H9 (cell line): ENCODE measurements around the gene CDCP1. TPM values are rescaled to one million over a fixed set of nuclear protein-coding genes. Genes with fewer than 3 reads are reported as not detected.

ENCODE experiments used
- DNase-seq: peaks from one replicate; pipeline ENCODE4 v3.0.0-alpha.2; 2017
- H2AFZ ChIP-seq: one replicate; pipeline ENCODE4 v1.6.1; 2013; ENCODE audit warnings: mild to moderate bottlenecking, low read length, control low read depth, moderate library complexity
- H2AK5ac ChIP-seq: 2 replicates; pipeline ENCODE4 v1.6.1; 2013; ENCODE audit warnings: low read length, control low read depth, mixed read lengths; ENCODE audit not compliant: insufficient read length
- H2BK120ac ChIP-seq: one replicate; pipeline ENCODE4 v1.6.1; 2013; ENCODE audit warnings: low read depth, mild to moderate bottlenecking, low read length, control low read depth, inconsistent platforms; ENCODE audit not compliant: poor library complexity, severe bottlenecking
- H2BK12ac ChIP-seq: 2 replicates; pipeline ENCODE4 v1.6.1; 2013; ENCODE audit warnings: low read length, control low read depth, mixed read lengths, low read depth; ENCODE audit not compliant: insufficient read length
- H2BK15ac ChIP-seq: 2 replicates; pipeline ENCODE4 v1.6.1; 2013; ENCODE audit warnings: low read depth, low read length, control low read depth
- H2BK20ac ChIP-seq: one replicate; pipeline ENCODE4 v1.6.1; 2013; ENCODE audit warnings: low read depth, mild to moderate bottlenecking, low read length, control low read depth, inconsistent platforms; ENCODE audit not compliant: poor library complexity, severe bottlenecking
- H2BK5ac ChIP-seq: 2 replicates; pipeline ENCODE4 v1.6.1; 2013; ENCODE audit warnings: low read length, control low read depth, mixed read lengths; ENCODE audit not compliant: insufficient read length
- H3K14ac ChIP-seq: 2 replicates; pipeline ENCODE4 v1.6.1; 2013; ENCODE audit warnings: low read length, control low read depth; ENCODE audit not compliant: insufficient read depth
- H3K18ac ChIP-seq: 2 replicates; pipeline ENCODE4 v1.6.1; 2013; ENCODE audit warnings: low read depth, mild to moderate bottlenecking, mixed read lengths, low read length, control low read depth; ENCODE audit not compliant: insufficient read length
- H3K23ac ChIP-seq: 2 replicates; pipeline ENCODE4 v1.6.1; 2013; ENCODE audit warnings: low read length, control low read depth, mixed read lengths, low read depth; ENCODE audit not compliant: insufficient read length
- H3K23me2 ChIP-seq: 2 replicates; pipeline ENCODE4 v1.6.1; 2013; ENCODE audit warnings: low read depth, mild to moderate bottlenecking, mixed read lengths, low read length, control low read depth; ENCODE audit not compliant: insufficient read length, poor library complexity, severe bottlenecking
- H3K27ac ChIP-seq: 2 replicates; pipeline ENCODE4 v1.5.1; 2013; ENCODE audit warnings: low read length, control low read depth, mixed read lengths, low read depth; ENCODE audit not compliant: insufficient read length
- H3K27me3 ChIP-seq: 2 replicates; pipeline ENCODE4 v1.6.1; 2013; ENCODE audit warnings: low read length, control low read depth, inconsistent platforms; ENCODE audit not compliant: insufficient read depth
- H3K4ac ChIP-seq: 2 replicates; pipeline ENCODE4 v1.6.1; 2013; ENCODE audit warnings: low read depth, mild to moderate bottlenecking, control low read depth, inconsistent platforms, low read length, moderate library complexity
- H3K4me1 ChIP-seq: 2 replicates; pipeline ENCODE4 v1.6.1; 2013; ENCODE audit warnings: low read length, control low read depth, inconsistent platforms; ENCODE audit not compliant: insufficient read depth
- H3K4me2 ChIP-seq: 2 replicates; pipeline ENCODE4 v1.6.1; 2013; ENCODE audit warnings: low read length, control low read depth, mixed read lengths; ENCODE audit not compliant: insufficient read length, insufficient read depth
- H3K56ac ChIP-seq: 2 replicates; pipeline ENCODE4 v1.6.1; 2013; ENCODE audit warnings: low read depth, mild to moderate bottlenecking, mixed read lengths, low read length, control low read depth; ENCODE audit not compliant: insufficient read length
- H3K79me1 ChIP-seq: 2 replicates; pipeline ENCODE4 v1.6.1; 2013; ENCODE audit warnings: low read depth, mild to moderate bottlenecking, moderate library complexity, low read length, control low read depth, inconsistent platforms; ENCODE audit not compliant: insufficient read depth, poor library complexity, severe bottlenecking
- H3K79me2 ChIP-seq: 2 replicates; pipeline ENCODE4 v1.6.1; 2013; ENCODE audit warnings: low read length, control low read depth, inconsistent platforms; ENCODE audit not compliant: insufficient read depth
- H3K9ac ChIP-seq: 2 replicates; pipeline ENCODE4 v1.6.1; 2013; ENCODE audit warnings: low read length, control low read depth, mixed read lengths; ENCODE audit not compliant: insufficient read length; ENCODE audit errors: extremely low read depth
- H3K9me3 ChIP-seq: one replicate; pipeline ENCODE4 v1.6.1; 2013; ENCODE audit warnings: low read depth, low read length, inconsistent platforms; ENCODE audit not compliant: control insufficient read depth
- H3T11ph ChIP-seq: one replicate; pipeline ENCODE4 v1.6.1; 2013; ENCODE audit warnings: mild to moderate bottlenecking, low read length, control low read depth, inconsistent platforms
- H4K20me1 ChIP-seq: one replicate; pipeline ENCODE4 v1.6.1; 2013; ENCODE audit not compliant: control insufficient read depth, insufficient read length, insufficient read depth
- H4K5ac ChIP-seq: 2 replicates; pipeline ENCODE4 v1.6.1; 2013; ENCODE audit warnings: low read depth, mild to moderate bottlenecking, mixed read lengths, low read length, control low read depth; ENCODE audit not compliant: insufficient read length
- H4K8ac ChIP-seq: replicated peaks from 2 replicates; pipeline ENCODE4 v1.6.1; 2013; ENCODE audit warnings: low read length, control low read depth, mixed read lengths, low read depth; ENCODE audit not compliant: insufficient read length
- H4K91ac ChIP-seq: 2 replicates; pipeline ENCODE4 v1.6.1; 2013; ENCODE audit warnings: low read depth, mild to moderate bottlenecking, moderate library complexity, mixed read lengths, low read length, control low read depth; ENCODE audit not compliant: insufficient read length
- H3K27ac Mint-ChIP-seq, 3 experiments: 2 replicates in 2 of 3; 3 replicates in 1 of 3; pipeline ENCODE4 v1.8.0; 2020 to 2021; ENCODE audit warnings: mixed read lengths in 3 of 3, mild to moderate bottlenecking in 1 of 3, moderate library complexity in 1 of 3
- H3K27me3 Mint-ChIP-seq: 2 replicates; pipeline ENCODE4 v1.8.0; 2021; ENCODE audit warnings: low read depth, mild to moderate bottlenecking, moderate library complexity, mixed read lengths
- H3K36me3 Mint-ChIP-seq, 3 experiments: 2 replicates in 2 of 3; 3 replicates in 1 of 3; pipeline ENCODE4 v1.8.0; 2020 to 2021; ENCODE audit warnings: low read depth in 3 of 3, mixed read lengths in 3 of 3; ENCODE audit not compliant: insufficient read depth in 1 of 3
- H3K4me1 Mint-ChIP-seq, 2 experiments: 2 replicates each; pipeline ENCODE4 v1.8.0; 2020; ENCODE audit warnings: mixed read lengths in 2 of 2
- H3K4me3 Mint-ChIP-seq, 2 experiments: 2 replicates in 1 of 2; 3 replicates in 1 of 2; pipeline ENCODE4 v1.8.0; 2020 to 2021; ENCODE audit warnings: mild to moderate bottlenecking in 2 of 2, mixed read lengths in 2 of 2, moderate library complexity in 1 of 2
- H3K9me3 Mint-ChIP-seq, 2 experiments: 2 replicates in 1 of 2; 3 replicates in 1 of 2; pipeline ENCODE4 v1.8.0; 2020; ENCODE audit warnings: mild to moderate bottlenecking in 2 of 2, mixed read lengths in 2 of 2, moderate library complexity in 1 of 2
- WGBS: extraction: QIAGEN DNeasy Blood & Tissue Kit; methylation state at CpG from one replicate; pipeline ENCODE4 v1.1.7; 2013; ENCODE audit warnings: missing lambda C conversion rate, low lambda C conversion rate, mixed read lengths; ENCODE audit not compliant: insufficient read length; ENCODE audit errors: extremely low coverage; 5-methylcytosine and 5-hydroxymethylcytosine counted together
- total RNA-seq: library from RNA; stranded (reverse); gene quantifications from 2 replicates; pipeline ENCODE4 v1.2.1, GENCODE V29; 2021
- TF ChIP-seq, protein P1 (sequence below): fragments of 200-600 bp; sonication (generic); conservative IDR thresholded peaks from 3 replicates; pipeline ENCODE4 v1.8.0; 2021; ENCODE audit warnings: antibody characterized with exemption, mild to moderate bottlenecking

Gene CDCP1
- total RNA-seq, 1 experiment from 2014 or later, result 12.9 TPM

- H3K79me2 ChIP-seq, result no peaks in the 10 kb centered on the region
- no peaks in the 10 kb centered on the region for H3K9me3 ChIP-seq
- H4K5ac ChIP-seq, result no peak overlapping the region
- no peaks in the 10 kb centered on the region for H3K23me2 ChIP-seq
- H3K18ac ChIP-seq, result no peak overlapping the region
- no peak overlapping the region for H3K27ac ChIP-seq
- H2BK5ac ChIP-seq, result no peak overlapping the region
- DNase-seq, result no peak
- H2BK20ac ChIP-seq, result no peak overlapping the region
- H2BK12ac ChIP-seq, result no peak overlapping the region
- no peak overlapping the region for H3T11ph ChIP-seq
- no peak overlapping the region for H4K8ac ChIP-seq
- no CpG with 5 or more reads among the region's 4 CpGs for WGBS
- no peak overlapping the region for H3K9ac ChIP-seq
- no peaks in the 10 kb centered on the region for H4K20me1 ChIP-seq
- no peaks in the 10 kb centered on the region for H3K36me3 Mint-ChIP-seq
- peaks cover 0 to 7% of the 10 kb centered on the region in 2 experiments; a peak in 3 of 4 replicates for H3K4me1 Mint-ChIP-seq
- no peak overlapping the region for H3K14ac ChIP-seq
- no peak overlapping the region for H2BK15ac ChIP-seq
- no peak overlapping the region for H3K56ac ChIP-seq
- no peak overlapping the region for H3K27ac Mint-ChIP-seq
- no peaks in the 10 kb centered on the region for H3K27me3 ChIP-seq
- H3K4me3 Mint-ChIP-seq, result no peak overlapping the region
- TF ChIP-seq, protein P1, sequence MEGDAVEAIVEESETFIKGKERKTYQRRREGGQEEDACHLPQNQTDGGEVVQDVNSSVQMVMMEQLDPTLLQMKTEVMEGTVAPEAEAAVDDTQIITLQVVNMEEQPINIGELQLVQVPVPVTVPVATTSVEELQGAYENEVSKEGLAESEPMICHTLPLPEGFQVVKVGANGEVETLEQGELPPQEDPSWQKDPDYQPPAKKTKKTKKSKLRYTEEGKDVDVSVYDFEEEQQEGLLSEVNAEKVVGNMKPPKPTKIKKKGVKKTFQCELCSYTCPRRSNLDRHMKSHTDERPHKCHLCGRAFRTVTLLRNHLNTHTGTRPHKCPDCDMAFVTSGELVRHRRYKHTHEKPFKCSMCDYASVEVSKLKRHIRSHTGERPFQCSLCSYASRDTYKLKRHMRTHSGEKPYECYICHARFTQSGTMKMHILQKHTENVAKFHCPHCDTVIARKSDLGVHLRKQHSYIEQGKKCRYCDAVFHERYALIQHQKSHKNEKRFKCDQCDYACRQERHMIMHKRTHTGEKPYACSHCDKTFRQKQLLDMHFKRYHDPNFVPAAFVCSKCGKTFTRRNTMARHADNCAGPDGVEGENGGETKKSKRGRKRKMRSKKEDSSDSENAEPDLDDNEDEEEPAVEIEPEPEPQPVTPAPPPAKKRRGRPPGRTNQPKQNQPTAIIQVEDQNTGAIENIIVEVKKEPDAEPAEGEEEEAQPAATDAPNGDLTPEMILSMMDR, result no peak
- no peaks in the 10 kb centered on the region for H3K4me1 ChIP-seq
- H3K4ac ChIP-seq, result no peak overlapping the region
- no peak overlapping the region for H2AK5ac ChIP-seq
- H2AFZ ChIP-seq, result no peak overlapping the region
- H3K79me1 ChIP-seq, result no peaks in the 10 kb centered on the region
- no peak overlapping the region for H4K91ac ChIP-seq
- H3K27me3 Mint-ChIP-seq, result peaks cover 8% of the 10 kb centered on the region
- no peak overlapping the region for H3K23ac ChIP-seq
- H3K4me2 ChIP-seq, result no peak overlapping the region
- no peaks in the 10 kb centered on the region; a peak in 1 of 5 replicates for H3K9me3 Mint-ChIP-seq
- no peak overlapping the region for H2BK120ac ChIP-seq
These were observed 45.2 kb upstream of the CDCP1 start for GRCh38 chr3:45191424-45191823.
